ENCODE data around the gene FASN. TPM values are rescaled to one million over a fixed set of nuclear protein-coding genes. Genes with fewer than 3 reads are reported as not detected.

FASN gene
- total and polyA plus RNA-seq, 2 of the 13 experiments (the other 11 are each of a cell fraction or from before 2014, with no cell fraction given), result 51.7 to 101 TPM

DNA sequence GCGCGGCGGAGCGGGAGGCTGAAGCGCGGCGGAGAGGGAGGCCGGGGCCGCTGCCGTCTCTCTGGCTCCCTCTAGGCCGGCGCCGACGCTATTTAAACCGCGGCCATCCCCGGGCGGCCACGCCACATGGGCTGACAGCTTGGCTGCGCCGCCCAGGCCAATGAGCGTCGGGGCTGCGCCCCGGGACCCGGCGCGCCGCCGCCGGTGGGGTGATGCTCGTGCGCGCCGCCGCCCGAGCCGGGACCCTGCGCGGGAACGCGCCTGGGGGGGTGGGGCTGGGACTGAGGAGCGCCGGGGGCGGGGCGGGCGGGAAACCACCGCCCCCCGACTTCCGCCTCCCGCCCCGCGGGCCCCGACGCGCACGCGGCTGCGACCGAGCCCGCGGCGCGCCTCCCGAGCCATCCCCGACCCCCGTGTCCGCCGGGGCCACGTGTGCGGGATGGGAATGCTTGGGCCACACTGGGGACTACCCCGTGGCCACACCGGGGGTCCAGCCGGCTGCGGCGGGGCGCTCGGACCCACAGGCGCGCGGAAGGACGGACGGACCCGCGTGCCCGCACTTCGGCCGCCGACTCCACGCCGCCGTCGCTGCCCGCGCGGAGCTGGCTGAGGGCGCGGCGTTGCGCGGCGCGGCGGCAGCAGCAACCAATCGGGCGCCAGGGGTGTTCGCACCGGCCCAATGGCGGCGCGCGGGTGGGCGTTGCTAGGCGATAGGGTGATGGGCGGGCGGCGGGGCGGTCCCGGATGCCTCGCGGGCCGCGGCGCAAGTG is at the start of gene FASN (continued):
- TF ChIP-seq, protein P1, sequence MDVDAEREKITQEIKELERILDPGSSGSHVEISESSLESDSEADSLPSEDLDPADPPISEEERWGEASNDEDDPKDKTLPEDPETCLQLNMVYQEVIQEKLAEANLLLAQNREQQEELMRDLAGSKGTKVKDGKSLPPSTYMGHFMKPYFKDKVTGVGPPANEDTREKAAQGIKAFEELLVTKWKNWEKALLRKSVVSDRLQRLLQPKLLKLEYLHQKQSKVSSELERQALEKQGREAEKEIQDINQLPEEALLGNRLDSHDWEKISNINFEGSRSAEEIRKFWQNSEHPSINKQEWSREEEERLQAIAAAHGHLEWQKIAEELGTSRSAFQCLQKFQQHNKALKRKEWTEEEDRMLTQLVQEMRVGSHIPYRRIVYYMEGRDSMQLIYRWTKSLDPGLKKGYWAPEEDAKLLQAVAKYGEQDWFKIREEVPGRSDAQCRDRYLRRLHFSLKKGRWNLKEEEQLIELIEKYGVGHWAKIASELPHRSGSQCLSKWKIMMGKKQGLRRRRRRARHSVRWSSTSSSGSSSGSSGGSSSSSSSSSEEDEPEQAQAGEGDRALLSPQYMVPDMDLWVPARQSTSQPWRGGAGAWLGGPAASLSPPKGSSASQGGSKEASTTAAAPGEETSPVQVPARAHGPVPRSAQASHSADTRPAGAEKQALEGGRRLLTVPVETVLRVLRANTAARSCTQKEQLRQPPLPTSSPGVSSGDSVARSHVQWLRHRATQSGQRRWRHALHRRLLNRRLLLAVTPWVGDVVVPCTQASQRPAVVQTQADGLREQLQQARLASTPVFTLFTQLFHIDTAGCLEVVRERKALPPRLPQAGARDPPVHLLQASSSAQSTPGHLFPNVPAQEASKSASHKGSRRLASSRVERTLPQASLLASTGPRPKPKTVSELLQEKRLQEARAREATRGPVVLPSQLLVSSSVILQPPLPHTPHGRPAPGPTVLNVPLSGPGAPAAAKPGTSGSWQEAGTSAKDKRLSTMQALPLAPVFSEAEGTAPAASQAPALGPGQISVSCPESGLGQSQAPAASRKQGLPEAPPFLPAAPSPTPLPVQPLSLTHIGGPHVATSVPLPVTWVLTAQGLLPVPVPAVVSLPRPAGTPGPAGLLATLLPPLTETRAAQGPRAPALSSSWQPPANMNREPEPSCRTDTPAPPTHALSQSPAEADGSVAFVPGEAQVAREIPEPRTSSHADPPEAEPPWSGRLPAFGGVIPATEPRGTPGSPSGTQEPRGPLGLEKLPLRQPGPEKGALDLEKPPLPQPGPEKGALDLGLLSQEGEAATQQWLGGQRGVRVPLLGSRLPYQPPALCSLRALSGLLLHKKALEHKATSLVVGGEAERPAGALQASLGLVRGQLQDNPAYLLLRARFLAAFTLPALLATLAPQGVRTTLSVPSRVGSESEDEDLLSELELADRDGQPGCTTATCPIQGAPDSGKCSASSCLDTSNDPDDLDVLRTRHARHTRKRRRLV (CRISPR knock-in tag; IDR thresholded peaks at IDR 0.05), result no peak
- TF ChIP-seq ZNF777 (CRISPR knock-in tag; IDR thresholded peaks at IDR 0.05) (peak; percentile 93), ZFP36L2 (CRISPR knock-in tag; IDR thresholded peaks at IDR 0.05) (no peak), ZMYM3 (CRISPR knock-in tag; IDR thresholded peaks at IDR 0.05) (no peak), NR3C1 (CRISPR knock-in tag; IDR thresholded peaks at IDR 0.05) (no peak), ZNF136 (CRISPR knock-in tag; IDR thresholded peaks at IDR 0.05; ENCODE audit: low read depth) (no peak), ZNF775 (CRISPR knock-in tag; IDR thresholded peaks at IDR 0.05; ENCODE audit: borderline replicate concordance) (no peak), ZNF20 (CRISPR knock-in tag; IDR thresholded peaks at IDR 0.05) (no peak), ZNF883 (CRISPR knock-in tag; IDR thresholded peaks at IDR 0.05; ENCODE audit: not compliant biosample characterization) (peak; percentile 79), ETV5 (CRISPR knock-in tag; IDR thresholded peaks at IDR 0.05; ENCODE audit: borderline replicate concordance) (no peak; the same call in 1 of the 2 replicates), GFI1 (CRISPR knock-in tag; IDR thresholded peaks at IDR 0.05; ENCODE audit: borderline replicate concordance) (peak; percentile 27; the same call in 1 of the 2 replicates), RBM39 (IDR thresholded peaks at IDR 0.05; ENCODE audit: low read depth, low read length, poor library complexity, severe bottlenecking) (peak; percentile 78), YEATS4 (CRISPR knock-in tag; IDR thresholded peaks at IDR 0.05; ENCODE audit: borderline replicate concordance) (peak; percentile 99), SMARCE1 (IDR thresholded peaks at IDR 0.05; ENCODE audit: borderline replicate concordance) (no peak), FIP1L1 (IDR thresholded peaks at IDR 0.05; ENCODE audit: borderline replicate concordance, insufficient read depth, low read depth, low read length) (no peak), ZNF260 (CRISPR knock-in tag; IDR thresholded peaks at IDR 0.05; ENCODE audit: borderline replicate concordance, low read depth) (no peak)
- TF ChIP-seq, protein P2, sequence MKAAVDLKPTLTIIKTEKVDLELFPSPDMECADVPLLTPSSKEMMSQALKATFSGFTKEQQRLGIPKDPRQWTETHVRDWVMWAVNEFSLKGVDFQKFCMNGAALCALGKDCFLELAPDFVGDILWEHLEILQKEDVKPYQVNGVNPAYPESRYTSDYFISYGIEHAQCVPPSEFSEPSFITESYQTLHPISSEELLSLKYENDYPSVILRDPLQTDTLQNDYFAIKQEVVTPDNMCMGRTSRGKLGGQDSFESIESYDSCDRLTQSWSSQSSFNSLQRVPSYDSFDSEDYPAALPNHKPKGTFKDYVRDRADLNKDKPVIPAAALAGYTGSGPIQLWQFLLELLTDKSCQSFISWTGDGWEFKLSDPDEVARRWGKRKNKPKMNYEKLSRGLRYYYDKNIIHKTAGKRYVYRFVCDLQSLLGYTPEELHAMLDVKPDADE (CRISPR knock-in tag; IDR thresholded peaks at IDR 0.05), result peak; percentile 91; the same call in 1 of the 2 replicates
- TF ChIP-seq, protein P3, sequence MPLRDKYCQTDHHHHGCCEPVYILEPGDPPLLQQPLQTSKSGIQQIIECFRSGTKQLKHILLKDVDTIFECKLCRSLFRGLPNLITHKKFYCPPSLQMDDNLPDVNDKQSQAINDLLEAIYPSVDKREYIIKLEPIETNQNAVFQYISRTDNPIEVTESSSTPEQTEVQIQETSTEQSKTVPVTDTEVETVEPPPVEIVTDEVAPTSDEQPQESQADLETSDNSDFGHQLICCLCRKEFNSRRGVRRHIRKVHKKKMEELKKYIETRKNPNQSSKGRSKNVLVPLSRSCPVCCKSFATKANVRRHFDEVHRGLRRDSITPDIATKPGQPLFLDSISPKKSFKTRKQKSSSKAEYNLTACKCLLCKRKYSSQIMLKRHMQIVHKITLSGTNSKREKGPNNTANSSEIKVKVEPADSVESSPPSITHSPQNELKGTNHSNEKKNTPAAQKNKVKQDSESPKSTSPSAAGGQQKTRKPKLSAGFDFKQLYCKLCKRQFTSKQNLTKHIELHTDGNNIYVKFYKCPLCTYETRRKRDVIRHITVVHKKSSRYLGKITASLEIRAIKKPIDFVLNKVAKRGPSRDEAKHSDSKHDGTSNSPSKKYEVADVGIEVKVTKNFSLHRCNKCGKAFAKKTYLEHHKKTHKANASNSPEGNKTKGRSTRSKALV (CRISPR knock-in tag; IDR thresholded peaks at IDR 0.05), result no peak
- TF ChIP-seq, protein P4, sequence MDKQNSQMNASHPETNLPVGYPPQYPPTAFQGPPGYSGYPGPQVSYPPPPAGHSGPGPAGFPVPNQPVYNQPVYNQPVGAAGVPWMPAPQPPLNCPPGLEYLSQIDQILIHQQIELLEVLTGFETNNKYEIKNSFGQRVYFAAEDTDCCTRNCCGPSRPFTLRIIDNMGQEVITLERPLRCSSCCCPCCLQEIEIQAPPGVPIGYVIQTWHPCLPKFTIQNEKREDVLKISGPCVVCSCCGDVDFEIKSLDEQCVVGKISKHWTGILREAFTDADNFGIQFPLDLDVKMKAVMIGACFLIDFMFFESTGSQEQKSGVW (CRISPR knock-in tag; IDR thresholded peaks at IDR 0.05; ENCODE audit: borderline replicate concordance), result peak; percentile 71
- TF ChIP-seq, protein P5, sequence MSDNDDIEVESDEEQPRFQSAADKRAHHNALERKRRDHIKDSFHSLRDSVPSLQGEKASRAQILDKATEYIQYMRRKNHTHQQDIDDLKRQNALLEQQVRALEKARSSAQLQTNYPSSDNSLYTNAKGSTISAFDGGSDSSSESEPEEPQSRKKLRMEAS (IDR thresholded peaks at IDR 0.05), result no peak

All from HepG2 (cell line).